Thyroid gland (tissue), 4 donors: ENCODE data around the gene MEPCE. TPM values are rescaled to one million over a fixed set of nuclear protein-coding genes. Genes with fewer than 3 reads are reported as not detected.

Experiments used
- DNase-seq, 2 donors: peaks; one replicate each; pipeline ENCODE4 v3.0.0-alpha.2; 2019
- H3K27ac ChIP-seq, 3 donors: fragments of 200-600 bp; sonication (generic); 1 replicate in 2 of 3; 2 replicates in 1 of 3; pipeline ENCODE4 v1.5.1; 2016 to 2019; ENCODE audit warnings: mild to moderate bottlenecking in 1 of 3, moderate library complexity in 1 of 3
- H3K27me3 ChIP-seq: fragments of 200-600 bp; sonication (generic); one replicate; pipeline ENCODE4 v1.5.1; 2019
- H3K36me3 ChIP-seq, 2 donors: fragments of 200-600 bp; sonication (generic); one replicate each; pipeline ENCODE4 v1.5.1; 2016 to 2019
- H3K4me1 ChIP-seq, 2 donors: fragments of 200-600 bp; sonication (generic); one replicate each; pipeline ENCODE4 v1.5.1; 2017 to 2019
- H3K4me3 ChIP-seq, 3 donors: fragments of 200-600 bp; sonication (generic); replicated peaks in 1 of 3; 1 replicate in 2 of 3; 2 replicates in 1 of 3; pipeline ENCODE4 v1.5.1; 2016; ENCODE audit warnings: mild to moderate bottlenecking in 1 of 3
- H3K9me3 ChIP-seq: fragments of 200-600 bp; sonication (generic); one replicate; pipeline ENCODE4 v1.5.1; 2017
- POLR2A ChIP-seq, 2 donors: fragments of 450-650 bp; IDR thresholded peaks; one replicate each; pipeline ENCODE4 v1.6.1; 2017; ENCODE audit warnings: antibody characterized with exemption in 2 of 2, mild to moderate bottlenecking in 2 of 2, moderate library complexity in 1 of 2
- WGBS, 2 donors: methylation state at CpG; one replicate each; pipeline ENCODE4 v1.1.5; 2017; 5-methylcytosine and 5-hydroxymethylcytosine counted together
- intact Hi-C: fragments of 100-400 bp; cut with DNase I; formaldehyde crosslinking; loops from one replicate; pipeline ENCODE4 v1.15.1; 2023
- total RNA-seq, 4 donors: library from RNA; depleted of rRNA; stranded (reverse); fragments of >200 nt; gene quantifications; one replicate each; pipeline ENCODE4 v1.2.3, GENCODE V29; 2016
- TF ChIP-seq, protein P1 (sequence below), 6 experiments: fragments of 200-600 bp in 3 of 6; fragments of 450-650 bp in 3 of 6; sonication (generic) in 3 of 6; IDR thresholded peaks; one replicate each; pipeline ENCODE4 v1.5.1; 2016 to 2019; ENCODE audit warnings: antibody characterized with exemption in 6 of 6, mild to moderate bottlenecking in 2 of 6, inconsistent platforms in 1 of 6, moderate library complexity in 1 of 6

The MEPCE gene
- total RNA-seq, 4 donors from 2014 or later: 42.9 to 48.7 (median 45.6) TPM

DNA sequence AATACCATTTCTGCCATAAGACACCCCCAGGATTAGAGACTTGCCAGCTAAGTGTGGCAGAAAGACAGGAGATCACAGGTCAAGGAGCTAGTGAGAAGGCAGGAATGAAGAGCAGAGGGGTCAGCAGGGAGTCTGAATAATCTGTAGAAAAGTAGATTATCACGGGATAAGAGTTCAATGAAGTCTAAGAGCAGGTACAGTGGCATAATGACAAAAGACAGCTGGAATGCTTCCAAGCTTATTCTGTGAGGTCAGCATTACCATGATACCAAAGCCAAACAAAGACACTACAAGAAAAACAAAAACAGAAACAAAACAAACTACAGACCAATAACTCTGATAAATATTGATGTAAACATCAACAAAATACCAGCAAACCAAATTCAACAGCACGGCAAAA, 35.6 kb upstream of the MEPCE start:
- H3K9me3 ChIP-seq: no peaks in the 10 kb centered on the region
- 68 to 73% methylated on average over 2 of the region's 2 CpGs for WGBS, 2 donors
- no peak overlapping the region for H3K4me3 ChIP-seq
- H3K27me3 ChIP-seq: no peaks in the 10 kb centered on the region
- DNase-seq: no peak
- no peak overlapping the region for H3K27ac ChIP-seq
- no peaks in the 10 kb centered on the region for H3K36me3 ChIP-seq
- no peak for TF ChIP-seq POLR2A (IDR thresholded peaks at IDR 0.05)
- TF ChIP-seq, protein P1, sequence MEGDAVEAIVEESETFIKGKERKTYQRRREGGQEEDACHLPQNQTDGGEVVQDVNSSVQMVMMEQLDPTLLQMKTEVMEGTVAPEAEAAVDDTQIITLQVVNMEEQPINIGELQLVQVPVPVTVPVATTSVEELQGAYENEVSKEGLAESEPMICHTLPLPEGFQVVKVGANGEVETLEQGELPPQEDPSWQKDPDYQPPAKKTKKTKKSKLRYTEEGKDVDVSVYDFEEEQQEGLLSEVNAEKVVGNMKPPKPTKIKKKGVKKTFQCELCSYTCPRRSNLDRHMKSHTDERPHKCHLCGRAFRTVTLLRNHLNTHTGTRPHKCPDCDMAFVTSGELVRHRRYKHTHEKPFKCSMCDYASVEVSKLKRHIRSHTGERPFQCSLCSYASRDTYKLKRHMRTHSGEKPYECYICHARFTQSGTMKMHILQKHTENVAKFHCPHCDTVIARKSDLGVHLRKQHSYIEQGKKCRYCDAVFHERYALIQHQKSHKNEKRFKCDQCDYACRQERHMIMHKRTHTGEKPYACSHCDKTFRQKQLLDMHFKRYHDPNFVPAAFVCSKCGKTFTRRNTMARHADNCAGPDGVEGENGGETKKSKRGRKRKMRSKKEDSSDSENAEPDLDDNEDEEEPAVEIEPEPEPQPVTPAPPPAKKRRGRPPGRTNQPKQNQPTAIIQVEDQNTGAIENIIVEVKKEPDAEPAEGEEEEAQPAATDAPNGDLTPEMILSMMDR (IDR thresholded peaks at IDR 0.05): no peak
- no peaks in the 10 kb centered on the region for H3K4me1 ChIP-seq
- intact Hi-C loops: no loop called here

DNA sequence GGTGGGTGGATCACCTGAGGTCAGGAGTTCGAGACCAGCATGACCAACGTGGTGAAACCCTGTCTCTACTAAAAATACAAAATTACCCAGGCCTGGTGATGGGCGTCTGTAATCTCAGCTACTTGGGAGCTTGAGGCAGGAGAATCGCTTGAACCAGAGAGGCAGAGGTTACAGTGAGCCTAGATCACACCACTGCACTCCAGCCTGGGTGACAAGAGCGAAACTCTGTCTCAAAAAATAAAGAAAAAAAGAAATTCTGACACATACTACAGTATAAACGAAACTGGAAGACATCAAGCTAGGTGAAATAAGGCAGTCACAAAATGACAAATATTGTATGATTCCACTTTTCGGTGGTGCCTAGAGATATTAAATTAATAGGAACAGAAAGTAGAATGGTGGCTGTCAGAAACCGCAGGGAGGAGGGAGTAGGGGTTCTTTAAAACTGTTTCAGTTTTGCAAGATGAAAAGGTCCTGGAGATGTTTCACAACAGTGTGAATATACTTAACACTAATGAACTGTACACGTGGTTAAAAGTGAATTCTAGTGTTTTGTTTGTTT, 33.1 kb upstream of the MEPCE start:
- no peak for TF ChIP-seq POLR2A (IDR thresholded peaks at IDR 0.05)
- TF ChIP-seq, protein P1 (IDR thresholded peaks at IDR 0.05): no peak
- WGBS, 2 donors: 79 to 81% methylated on average over 9 of the region's 9 CpGs
- DNase-seq: no peak
- no peaks in the 10 kb centered on the region for H3K9me3 ChIP-seq
- no peaks in the 10 kb centered on the region for H3K27me3 ChIP-seq
- intact Hi-C loops: no loop called here
- H3K4me3 ChIP-seq: no peak overlapping the region
- no peak overlapping the region for H3K27ac ChIP-seq
- H3K4me1 ChIP-seq: no peaks in the 10 kb centered on the region
- H3K36me3 ChIP-seq: no peaks in the 10 kb centered on the region

DNA sequence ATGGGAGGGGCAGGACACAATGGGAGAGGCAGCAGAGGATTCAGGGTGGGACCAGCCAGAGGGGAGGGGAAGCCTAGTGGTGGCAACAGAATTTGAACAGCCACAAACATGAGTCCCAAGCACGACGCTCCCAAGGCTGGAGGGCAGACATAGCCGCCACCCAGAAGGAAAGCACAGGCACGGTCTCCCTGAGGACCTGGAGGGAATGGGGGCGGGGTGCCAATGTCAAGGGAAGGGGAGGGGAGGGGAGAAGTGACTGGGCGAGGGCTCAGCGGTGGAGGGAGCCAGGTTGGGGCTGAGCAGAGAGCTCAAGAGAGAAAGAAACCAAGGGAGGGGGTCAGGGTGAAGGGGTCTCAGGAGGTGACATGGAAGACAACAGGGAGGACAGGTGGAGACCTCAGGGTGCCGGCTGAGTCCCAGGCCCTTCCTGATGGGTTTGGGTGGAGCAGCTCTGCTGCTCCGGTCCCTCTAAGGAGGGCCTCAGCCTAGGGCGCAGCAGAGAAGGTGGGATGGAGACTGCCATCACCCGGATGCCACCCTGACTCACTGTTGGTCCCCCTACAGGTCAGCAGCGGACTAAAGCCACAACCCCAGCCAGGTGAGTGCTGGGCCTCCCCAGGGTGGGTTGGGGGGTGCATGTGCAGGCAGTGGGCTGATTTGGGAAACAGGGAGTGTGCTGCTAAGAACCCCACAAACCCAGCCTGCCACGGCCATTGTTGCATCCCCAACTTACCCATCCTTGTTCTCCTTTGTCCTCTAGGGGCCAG, 32.1 kb upstream of the MEPCE start:
- H3K4me1 ChIP-seq: no peaks in the 10 kb centered on the region
- H3K27ac ChIP-seq: no peak overlapping the region
- 58 to 64% methylated on average over 11 to 12 of the region's 13 CpGs for WGBS, 2 donors

DNA sequence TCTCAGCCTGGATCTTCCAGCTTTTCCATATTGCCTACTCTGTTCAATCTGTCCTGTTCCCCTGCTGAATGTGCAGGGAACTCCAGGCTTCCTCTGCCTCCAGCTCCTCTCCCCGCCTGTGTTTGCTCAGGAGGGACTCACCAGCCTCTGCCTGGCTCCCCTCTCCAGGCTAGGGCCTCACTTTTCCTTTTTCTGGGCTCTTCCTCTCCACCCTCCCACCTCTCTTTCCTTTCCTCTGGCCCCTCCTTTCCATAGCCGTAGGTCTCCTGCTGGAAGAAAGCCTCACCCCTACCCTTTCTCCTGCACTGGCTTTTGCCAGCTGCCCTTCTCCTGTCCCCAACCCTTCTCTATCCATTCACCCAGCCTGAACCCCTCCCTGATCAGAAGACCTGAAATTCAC, 31.4 kb upstream of the MEPCE start:
- intact Hi-C loops: no loop called here
- DNase-seq: no peak

More for the DNA sequence above, 32.1 kb upstream of the MEPCE start:
- Histone ChIP-seq H3K36me3 (no peaks in the 10 kb centered on the region), H3K4me3 (no peak overlapping the region), H3K9me3 (no peaks in the 10 kb centered on the region), H3K27me3 (no peaks in the 10 kb centered on the region)
- TF ChIP-seq, protein P1 (IDR thresholded peaks at IDR 0.05): no peak
- TF ChIP-seq POLR2A (IDR thresholded peaks at IDR 0.05): no peak
- DNase-seq: no peak
- intact Hi-C loops: no loop called here

DNA sequence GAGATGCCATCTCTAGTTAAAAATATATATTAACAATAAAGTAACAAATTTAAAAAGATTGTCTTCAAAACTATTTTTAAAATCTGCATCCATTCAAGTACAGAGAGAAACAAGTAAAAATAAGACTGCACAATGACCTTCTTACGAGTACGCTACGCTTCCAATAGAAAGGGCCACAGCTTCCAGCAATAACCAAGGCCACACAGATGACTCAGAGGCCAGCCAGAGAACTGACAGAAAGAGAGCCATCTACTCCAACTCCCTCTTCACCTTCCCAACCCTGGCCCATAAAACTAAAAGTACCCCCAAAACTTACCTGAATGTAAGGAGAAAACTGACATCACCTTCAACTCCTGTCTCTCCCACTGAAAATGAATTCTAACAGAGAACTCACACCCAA, 29.6 kb upstream of the MEPCE start:
- no peaks in the 10 kb centered on the region for H3K36me3 ChIP-seq
- no peak overlapping the region for H3K4me3 ChIP-seq
- H3K9me3 ChIP-seq: no peaks in the 10 kb centered on the region
- H3K4me1 ChIP-seq: no peaks in the 10 kb centered on the region
- H3K27me3 ChIP-seq: no peaks in the 10 kb centered on the region
- no peak for DNase-seq
- WGBS, 2 donors: 95 to 98% methylated on average over 3 of the region's 3 CpGs
- intact Hi-C loops: no loop called here
- no peak overlapping the region for H3K27ac ChIP-seq
- TF ChIP-seq, protein P1 (IDR thresholded peaks at IDR 0.05): no peak
- TF ChIP-seq POLR2A (IDR thresholded peaks at IDR 0.05): no peak

More for the DNA sequence above, 31.4 kb upstream of the MEPCE start:
- Histone ChIP-seq H3K9me3 (no peaks in the 10 kb centered on the region), H3K27me3 (no peaks in the 10 kb centered on the region), H3K4me1 (no peaks in the 10 kb centered on the region), H3K27ac (no peak overlapping the region), H3K4me3 (no peak overlapping the region), H3K36me3 (no peaks in the 10 kb centered on the region)
- TF ChIP-seq, protein P1 (IDR thresholded peaks at IDR 0.05): no peak
- TF ChIP-seq POLR2A (IDR thresholded peaks at IDR 0.05): no peak
- WGBS, 2 donors: 47 to 48% methylated on average over 2 of the region's 2 CpGs
